Measurements from ENCODE around the gene ARSI. TPM values are rescaled to one million over a fixed set of nuclear protein-coding genes. Genes with fewer than 3 reads are reported as not detected.

The ARSI gene
- total RNA-seq, 1 donor from 2014 or later = 11.7 TPM

- DNase-seq (ENCODE audit: low read depth) = no peak
Measured at GRCh38 chr5:150247726-150248125, 55.0 kb downstream of the ARSI start.

- DNase-seq (ENCODE audit: low read depth) = no peak
Measured at GRCh38 chr5:150246835-150247234, 55.9 kb downstream of the ARSI start.

GRCh38 chr5:150246429-150246828 is 56.3 kb downstream of the ARSI start:
- DNase-seq (ENCODE audit: low read depth) = no peak

Other genes with a start within 250 kb of the ARSI start
- gene CSF1R, start 216.4 kb downstream of the ARSI start, total RNA-seq = not detected in 2 replicates
- 0.30 and 0.52 TPM in 2 replicates for gene PDGFRB, start 147.1 kb downstream of the ARSI start, total RNA-seq
- not detected in 2 replicates for gene CDX1, start 136.1 kb downstream of the ARSI start, total RNA-seq
- gene SLC6A7, start 112.8 kb downstream of the ARSI start, total RNA-seq = not detected in 2 replicates
- 0.15 TPM in 1 of 2 replicates, not detected in the other for gene CAMK2A, start 13.1 kb downstream of the ARSI start, total RNA-seq
- gene TCOF1, start 54.8 kb upstream of the ARSI start, total RNA-seq = 11.6 and 22.0 TPM in 2 replicates
- gene CD74, start 110.0 kb upstream of the ARSI start, total RNA-seq = 25.4 and 42.5 TPM in 2 replicates
- gene RPS14, start 146.8 kb upstream of the ARSI start, total RNA-seq = 1,285 and 3,835 TPM in 2 replicates
- 86.0 and 225 TPM in 2 replicates for gene NDST1, start 205.2 kb upstream of the ARSI start, total RNA-seq

All from renal cortical epithelial cell (primary cell).